ENCODE measurements around the gene NR6A1. TPM values are rescaled to one million over a fixed set of nuclear protein-coding genes. Genes with fewer than 3 reads are reported as not detected.

Gene NR6A1
- total RNA-seq, 1 experiment from 2014 or later = 99.3 TPM

- no CpG with 5 or more reads among the region's 4 CpGs for WGBS (ENCODE audit: extremely low coverage, insufficient read length, low lambda C conversion rate)
- Histone ChIP-seq H3K4me2 (ENCODE audit: insufficient read depth, insufficient read length, low read length) (no peak overlapping the region), H2AK5ac (ENCODE audit: insufficient read length, low read length) (no peak overlapping the region), H3K56ac (ENCODE audit: insufficient read length, low read depth, low read length) (no peak overlapping the region), H4K8ac (replicated peaks; ENCODE audit: insufficient read length, low read depth, low read length) (no peak overlapping the region), H4K91ac (ENCODE audit: insufficient read length, low read depth, low read length) (no peak overlapping the region), H3K79me1 (ENCODE audit: insufficient read depth, low read depth, low read length, poor library complexity, severe bottlenecking) (no peaks in the 10 kb centered on the region), H3K9ac (ENCODE audit: extremely low read depth, insufficient read length, low read length) (no peak overlapping the region), H3T11ph (ENCODE audit: low read length) (no peak overlapping the region), H2BK120ac (ENCODE audit: low read depth, low read length, poor library complexity, severe bottlenecking) (no peak overlapping the region), H3K4me1 (ENCODE audit: insufficient read depth, low read length) (peaks cover 5% of the 10 kb centered on the region; the same call in 1 of the 2 replicates), H2BK5ac (ENCODE audit: insufficient read length, low read length) (no peak overlapping the region), H3K4ac (ENCODE audit: low read depth, low read length) (no peak overlapping the region), H3K23me2 (ENCODE audit: insufficient read length, low read depth, low read length, poor library complexity, severe bottlenecking) (peaks cover 9% of the 10 kb centered on the region), H3K27me3 (ENCODE audit: insufficient read depth, low read length) (peaks cover 2% of the 10 kb centered on the region; the same call in 1 of the 2 replicates), H3K18ac (ENCODE audit: insufficient read length, low read depth, low read length) (no peak overlapping the region), H2BK20ac (ENCODE audit: low read depth, low read length, poor library complexity, severe bottlenecking) (no peak overlapping the region), H2AFZ (ENCODE audit: low read length) (no peak overlapping the region), H3K9me3 (ENCODE audit: control insufficient read depth, low read depth, low read length) (no peaks in the 10 kb centered on the region), H3K27ac (ENCODE audit: insufficient read length, low read depth, low read length) (no peak overlapping the region), H4K5ac (ENCODE audit: insufficient read length, low read depth, low read length) (no peak overlapping the region), H3K79me2 (ENCODE audit: insufficient read depth, low read length) (no peaks in the 10 kb centered on the region), H3K14ac (ENCODE audit: insufficient read depth, low read length) (no peak overlapping the region), H2BK15ac (ENCODE audit: low read depth, low read length) (no peak overlapping the region), H3K23ac (ENCODE audit: insufficient read length, low read depth, low read length) (no peak overlapping the region), H4K20me1 (ENCODE audit: control insufficient read depth, insufficient read depth, insufficient read length) (no peaks in the 10 kb centered on the region), H2BK12ac (ENCODE audit: insufficient read length, low read depth, low read length) (no peak overlapping the region)
- Mint-ChIP-seq H3K27ac (peak overlapping the region in 1 of 3 experiments; percentile 88; a peak in 4 of 7 replicates), H3K27me3 (ENCODE audit: low read depth) (peaks cover 24% of the 10 kb centered on the region), H3K9me3 (peaks cover 2% of the 10 kb centered on the region in 2 experiments; a peak in 1 of 5 replicates), H3K4me3 (no peak overlapping the region), H3K4me1 (peaks cover 19 to 35% of the 10 kb centered on the region in 2 experiments), H3K36me3 (ENCODE audit: insufficient read depth in 1 of 3, low read depth in 3 of 3) (no peaks in the 10 kb centered on the region; a peak in 1 of 7 replicates)
- no peak for TF ChIP-seq CTCF (conservative IDR thresholded peaks at IDR 0.05)
- DNase-seq = no peak
Measured at GRCh38 chr9:124780757-124781151, 9.6 kb upstream of the NR6A1 start.

Data from H9 (cell line).